Inflammatory macrophage treated with lipopolysaccharide for 4 hours (primary cell): ENCODE results near the gene PPIP5K1.
"Not testable (repeated sequence)": the region's sequence is repeated elsewhere in the genome, so short reads cannot be mapped to it uniquely, and the experiment has no call there.

ENCODE experiments used
- DNase-seq: peaks from one replicate; pipeline ENCODE4 v3.0.0-alpha.2; 2020

PPIP5K1 gene

GRCh38 chr15:43589778-43590466, at the start of gene PPIP5K1:
Gene PPIP5K1 (minus strand): TSS chr15:43590208. CDS start chr15:43584504, 5,704 bp downstream.
- not testable (repeated sequence) for DNase-seq

DNA sequence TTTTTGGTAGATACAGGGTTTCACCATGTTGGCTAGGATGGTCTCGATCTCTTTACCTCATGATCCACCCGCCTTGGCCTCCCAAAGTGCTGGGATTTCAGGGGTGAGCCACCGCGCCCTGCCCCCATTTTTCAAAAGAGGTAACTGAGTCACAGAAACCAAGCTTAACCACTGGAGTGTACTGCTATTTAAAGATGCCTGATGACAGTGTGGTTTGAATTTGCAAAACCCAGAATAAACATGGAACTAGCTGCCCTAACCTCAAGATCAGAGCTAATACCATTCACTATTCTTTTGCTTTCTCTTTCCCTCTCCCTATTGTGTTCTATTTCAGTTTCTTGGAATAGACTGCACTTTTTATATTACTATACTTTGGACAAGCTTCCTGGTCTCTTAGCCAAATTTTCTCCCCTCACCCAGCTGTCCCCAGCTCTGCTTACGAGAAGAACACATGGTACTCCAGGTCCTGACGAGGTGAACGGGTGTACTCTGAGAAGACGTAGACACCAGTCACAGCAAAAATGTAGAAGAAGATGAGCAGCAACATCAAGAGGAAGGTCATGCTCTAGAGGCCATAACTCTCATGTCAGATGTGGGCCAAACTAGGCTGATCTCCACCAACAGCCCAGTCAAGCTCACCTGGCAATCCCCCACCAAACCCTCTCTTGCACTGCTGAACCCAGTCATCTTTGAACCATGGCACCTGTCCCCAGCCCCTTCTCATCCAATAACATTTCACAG, 48.6 kb upstream of the PPIP5K1 start:
- not testable (repeated sequence) for DNase-seq

GRCh38 chr15:43626937-43627336, 36.9 kb upstream of the PPIP5K1 start:
- DNase-seq, result not testable (repeated sequence)

- no peak for DNase-seq
Measured at GRCh38 chr15:43625106-43625505, 35.1 kb upstream of the PPIP5K1 start.

DNA sequence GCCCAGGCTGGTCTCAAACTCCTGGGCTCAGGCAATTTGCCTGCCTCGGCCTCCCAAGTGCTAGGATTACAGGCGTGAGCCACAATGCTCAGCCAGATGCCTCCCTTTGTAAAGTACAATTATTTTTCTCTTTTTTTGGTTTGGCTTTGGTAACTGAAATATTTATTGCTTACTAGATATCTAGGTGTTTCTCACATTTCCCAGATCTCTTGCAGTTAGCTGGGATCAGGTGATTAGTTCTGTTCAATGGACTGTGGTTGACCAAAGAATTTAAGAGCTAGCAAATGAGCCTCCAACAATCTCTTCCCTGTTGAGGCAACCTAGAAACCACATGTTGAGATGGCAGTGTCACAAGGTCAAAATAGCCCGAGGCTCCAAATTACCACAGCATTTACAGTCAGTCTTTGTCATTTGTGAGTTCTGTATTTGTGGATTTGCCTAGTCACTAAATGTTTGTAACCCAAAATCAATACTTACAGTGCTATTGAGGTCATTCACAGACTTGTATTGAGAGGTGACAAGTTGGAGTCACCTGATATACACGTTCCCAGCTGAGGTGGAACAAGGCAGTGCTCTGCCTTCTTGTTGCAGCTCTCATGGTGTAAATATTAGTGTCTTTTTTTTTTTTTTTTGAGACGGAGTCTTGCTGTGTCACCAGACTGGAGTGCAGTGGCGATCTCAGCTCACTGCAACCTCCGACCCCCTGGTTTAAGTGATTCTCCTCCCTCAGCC, 32.2 kb upstream of the PPIP5K1 start:
- not testable (repeated sequence) for DNase-seq

DNA sequence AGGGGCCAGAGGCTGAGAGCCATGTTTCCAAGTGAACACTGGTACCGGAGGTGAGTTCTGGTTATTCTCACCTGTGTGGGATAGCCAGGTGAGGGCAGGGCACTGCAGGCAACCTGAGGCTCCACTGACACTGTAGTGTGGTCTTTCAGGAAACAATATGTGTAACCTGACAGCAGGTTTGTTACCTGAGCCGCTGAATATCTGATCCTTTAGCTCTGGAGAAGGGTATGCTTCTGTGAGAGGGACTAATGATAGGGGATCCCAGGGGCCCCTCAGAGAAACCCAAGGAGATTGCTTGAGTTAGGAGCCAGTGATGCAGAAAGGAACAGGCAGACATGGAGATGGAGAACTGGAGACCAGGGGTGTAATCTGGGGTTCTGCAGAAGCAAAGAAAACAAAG, 28.7 kb upstream of the PPIP5K1 start, which contains the start of gene STRC:
STRC (minus strand) TSS at position 101 of the 400 bp plus-strand sequence; CDS start at position 23, 78 bp downstream.
- not testable (repeated sequence) for DNase-seq

- not testable (repeated sequence) for DNase-seq
Measured at GRCh38 chr15:43617750-43618149, 27.7 kb upstream of the PPIP5K1 start.

DNA sequence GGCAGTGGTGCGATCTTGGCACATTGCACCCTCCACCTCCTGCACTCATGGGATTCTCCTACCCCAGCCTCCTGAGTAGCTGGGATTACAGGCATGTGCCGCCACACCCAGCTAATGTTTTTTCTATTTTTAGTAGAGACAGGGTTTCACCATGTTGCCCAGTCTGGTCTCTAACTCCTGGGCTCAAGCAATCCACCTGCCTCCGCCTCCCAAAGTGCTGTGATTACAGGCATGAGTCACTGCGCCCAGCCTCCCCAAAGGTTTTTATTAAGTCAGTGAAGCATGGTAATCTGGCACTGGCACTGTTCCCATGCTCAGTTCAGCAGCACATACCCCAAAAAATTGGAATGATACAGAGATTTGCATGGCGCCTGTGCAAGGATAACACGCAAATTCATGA, 12.2 kb upstream of the PPIP5K1 start:
- DNase-seq, result not testable (repeated sequence)

DNA sequence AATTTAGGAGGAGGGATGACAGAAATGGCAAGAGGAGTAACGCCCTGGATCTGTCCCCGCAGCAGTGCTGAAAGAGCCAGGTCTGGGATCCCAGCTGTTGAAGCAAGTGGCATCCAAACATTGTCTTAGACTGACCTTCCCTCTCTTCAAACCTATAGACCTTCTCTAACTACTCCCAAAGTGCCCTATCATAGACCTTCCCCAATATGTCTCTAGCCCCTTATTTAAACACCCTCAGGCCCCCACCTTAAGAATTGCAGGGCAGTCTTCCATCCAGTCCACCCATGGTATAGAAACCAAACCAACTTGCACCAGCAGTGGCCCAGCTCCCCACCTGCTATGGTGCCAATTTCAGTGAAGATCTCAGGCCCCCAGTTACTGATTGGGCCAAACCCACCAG, 10.2 kb upstream of the PPIP5K1 start:
- DNase-seq, result not testable (repeated sequence)

- not testable (repeated sequence) for DNase-seq
Measured at GRCh38 chr15:43599131-43599530, 9.1 kb upstream of the PPIP5K1 start.

GRCh38 chr15:43593328-43594190, 3.6 kb upstream of the PPIP5K1 start, which contains the start of gene CKMT1B:
Gene CKMT1B (plus strand): TSS chr15:43594027. CDS start chr15:43594219, 192 bp downstream.
- not testable (repeated sequence) for DNase-seq

DNA sequence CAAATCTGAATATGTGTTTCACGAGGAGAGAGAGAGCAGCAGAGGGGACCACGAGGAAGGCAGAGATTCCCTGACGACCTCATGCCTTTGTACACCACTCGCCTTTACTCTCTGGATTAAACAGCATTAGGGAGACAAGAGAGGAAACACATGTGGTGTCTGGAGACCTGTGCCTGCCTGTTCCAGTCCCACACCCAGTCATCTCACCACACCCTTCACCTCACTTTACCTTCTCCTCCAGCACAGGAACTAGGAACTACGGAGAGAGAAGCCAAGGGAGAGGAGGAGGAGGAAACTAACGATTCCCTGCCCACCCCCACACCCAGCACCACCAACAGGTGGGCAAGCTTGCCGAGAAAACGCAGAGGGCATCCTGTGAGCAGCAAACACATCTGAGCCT, 2.8 kb upstream of the PPIP5K1 start:
- DNase-seq, result not testable (repeated sequence)

DNA sequence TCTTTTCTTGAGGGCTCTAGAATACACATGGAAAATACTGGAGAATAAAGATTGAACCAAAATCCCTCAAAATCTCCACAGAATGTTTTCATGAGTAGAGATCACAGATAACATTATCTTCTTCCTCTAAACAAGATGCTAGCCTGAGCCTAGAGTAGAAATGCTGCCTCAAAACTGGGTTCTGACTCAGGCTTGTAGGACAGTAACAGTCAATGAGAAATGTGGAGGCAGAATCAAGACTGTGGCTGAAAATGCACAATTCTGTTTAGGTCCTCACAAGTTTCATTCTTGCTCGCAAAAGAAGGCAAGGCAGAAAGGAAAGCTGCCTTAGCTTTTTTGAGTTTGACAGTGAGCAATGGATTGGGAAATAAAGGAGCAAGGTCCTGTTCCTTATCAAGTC, 15.4 kb downstream of the PPIP5K1 start:
- DNase-seq, result not testable (repeated sequence)

DNA sequence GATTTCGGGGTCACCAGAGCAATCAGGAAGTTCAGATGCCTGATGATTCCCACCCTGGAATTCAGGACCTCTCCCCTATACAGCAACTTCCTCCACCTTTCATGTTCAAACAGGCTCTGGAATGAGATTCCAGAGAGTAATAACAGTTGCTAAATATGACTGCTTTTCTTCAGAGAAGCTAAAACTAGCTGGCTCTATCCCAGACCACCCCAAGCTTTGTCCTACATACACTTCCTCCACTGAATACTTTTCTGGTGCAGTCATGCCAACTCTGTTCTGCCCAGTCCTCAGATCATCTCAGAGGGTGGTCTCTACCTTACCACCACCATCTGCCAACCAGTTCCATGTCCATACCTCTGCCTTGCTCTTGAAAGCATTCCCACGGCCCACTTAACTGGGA, 23.4 kb downstream of the PPIP5K1 start:
- DNase-seq, result not testable (repeated sequence)

DNA sequence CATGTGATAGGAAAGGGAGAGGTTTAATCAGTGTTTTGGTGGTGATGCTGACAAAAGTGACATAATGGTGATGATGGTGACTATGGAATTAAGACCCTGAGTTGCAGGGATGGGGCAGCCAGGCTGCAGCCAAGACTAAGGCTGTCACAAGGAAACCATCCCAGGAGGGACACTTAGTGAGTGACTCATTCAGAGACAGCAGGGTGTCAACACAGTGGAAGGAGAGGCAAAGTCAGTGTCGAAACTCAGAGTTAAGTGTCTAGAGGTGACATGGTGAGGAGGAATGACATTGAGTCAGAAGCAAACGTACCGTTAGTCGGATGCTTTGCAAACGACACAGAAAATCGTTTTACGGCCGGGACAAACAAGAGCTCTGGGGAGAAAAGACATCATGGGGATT, 26.2 kb downstream of the PPIP5K1 start:
- not testable (repeated sequence) for DNase-seq

GRCh38 chr15:43562753-43563152, 27.3 kb downstream of the PPIP5K1 start:
- not testable (repeated sequence) for DNase-seq

DNA sequence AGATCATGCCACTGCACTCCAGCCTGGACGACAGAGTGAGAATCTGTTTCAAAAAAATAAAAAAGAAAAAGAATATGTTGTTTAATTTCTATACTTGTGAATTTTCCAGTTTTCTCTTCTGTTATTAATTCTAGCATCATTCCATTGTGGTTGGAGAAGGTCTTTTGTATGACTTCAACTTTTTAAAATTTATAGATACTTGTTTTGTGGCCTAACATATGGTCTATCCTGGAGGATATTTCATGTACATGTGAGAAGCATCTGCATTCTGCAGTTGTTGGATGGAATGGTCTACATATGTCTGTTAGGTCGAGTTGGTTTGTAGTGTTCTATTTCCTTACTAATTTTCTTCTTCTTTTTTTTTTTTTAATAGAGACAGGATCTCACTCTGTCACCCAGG, 37.0 kb downstream of the PPIP5K1 start:
- no peak for DNase-seq

- no peak for DNase-seq
Measured at GRCh38 chr15:43552256-43552655, 37.8 kb downstream of the PPIP5K1 start.

- DNase-seq, result no peak
Measured at GRCh38 chr15:43550527-43551363, 39.3 kb downstream of the PPIP5K1 start.

DNA sequence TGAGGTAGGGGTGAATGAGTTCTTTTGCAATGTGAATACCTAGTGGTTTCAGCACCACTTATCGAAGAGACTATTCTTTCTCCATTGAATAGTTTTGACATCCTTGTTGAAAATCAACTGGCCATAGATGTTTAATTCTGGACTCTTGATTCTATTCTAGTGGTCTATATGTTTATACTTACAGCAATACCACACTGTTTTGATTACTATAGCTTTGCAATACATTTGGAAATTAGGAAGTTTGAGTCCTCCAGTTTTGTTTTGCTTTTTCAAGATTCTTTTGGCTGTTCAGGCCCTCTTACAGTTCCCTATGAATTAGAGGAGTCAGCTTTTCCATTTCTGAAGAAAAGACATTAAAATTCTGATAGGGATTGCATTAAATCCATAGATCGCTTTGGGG, 42.5 kb downstream of the PPIP5K1 start:
- no peak for DNase-seq

- DNase-seq, result no peak
Measured at GRCh38 chr15:43545426-43545825, 44.6 kb downstream of the PPIP5K1 start.
